ENCODE measurements around the gene MKNK2.
A peak's percentile ranks its signal among the peaks of the same experiment; 100 is the strongest.

Gene MKNK2

DNA sequence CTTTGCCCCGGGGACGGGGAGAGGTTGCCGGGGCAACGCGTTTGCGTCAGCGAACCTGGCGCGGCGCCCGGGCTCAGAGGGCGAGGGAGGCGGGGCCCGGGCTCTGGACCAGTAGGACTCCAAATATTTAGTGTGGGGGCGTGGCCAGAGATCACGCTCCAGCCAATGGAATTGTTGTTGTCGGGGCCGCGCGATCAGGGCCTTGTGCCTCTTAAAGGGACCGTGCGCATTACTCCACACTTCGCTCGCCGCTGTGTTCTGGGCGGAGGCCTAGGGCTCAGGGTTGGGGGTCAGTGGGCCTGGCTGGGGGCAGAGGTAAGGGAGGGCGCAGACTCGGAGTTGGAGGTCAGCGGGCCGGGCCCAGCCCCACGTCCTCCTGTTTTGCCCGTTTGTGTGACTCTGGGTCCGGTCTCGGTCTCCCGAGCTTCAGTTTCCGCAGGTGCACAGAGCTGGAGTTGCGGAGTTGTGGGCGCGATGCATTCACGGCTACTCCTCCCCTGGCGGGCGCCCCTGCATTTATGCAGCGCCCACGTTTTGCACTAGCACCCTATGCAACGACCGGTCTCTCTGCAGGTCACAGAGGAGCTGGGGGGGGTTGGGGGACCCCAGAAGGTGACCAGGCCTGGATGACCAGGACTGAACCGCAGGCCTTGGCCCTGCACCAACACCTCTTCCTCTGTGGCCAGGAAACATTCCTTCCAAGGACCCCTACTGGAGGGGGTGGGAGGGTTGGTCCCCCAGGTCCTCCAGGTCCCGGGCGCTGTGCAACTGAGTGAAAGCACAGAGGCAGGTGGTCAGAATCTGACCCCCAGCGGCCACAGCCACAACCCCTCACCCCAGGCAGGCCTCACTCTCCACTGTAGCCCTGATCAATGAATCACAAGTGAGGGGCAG is 10.7 kb upstream of the MKNK2 start:
- Histone ChIP-seq H3K27ac (peak overlapping the region; percentile 96), H3K36me3 (no peaks in the 10 kb centered on the region), H3K27me3 (ENCODE audit: insufficient read depth, low read depth, severe bottlenecking) (no peaks in the 10 kb centered on the region), H3K4me3 (ENCODE audit: low read depth, low read length) (peak overlapping the region; percentile 70), H3K9me3 (ENCODE audit: severe bottlenecking) (no peaks in the 10 kb centered on the region)
- DNase-seq, result peak; percentile 99
- TF ChIP-seq, protein P1, sequence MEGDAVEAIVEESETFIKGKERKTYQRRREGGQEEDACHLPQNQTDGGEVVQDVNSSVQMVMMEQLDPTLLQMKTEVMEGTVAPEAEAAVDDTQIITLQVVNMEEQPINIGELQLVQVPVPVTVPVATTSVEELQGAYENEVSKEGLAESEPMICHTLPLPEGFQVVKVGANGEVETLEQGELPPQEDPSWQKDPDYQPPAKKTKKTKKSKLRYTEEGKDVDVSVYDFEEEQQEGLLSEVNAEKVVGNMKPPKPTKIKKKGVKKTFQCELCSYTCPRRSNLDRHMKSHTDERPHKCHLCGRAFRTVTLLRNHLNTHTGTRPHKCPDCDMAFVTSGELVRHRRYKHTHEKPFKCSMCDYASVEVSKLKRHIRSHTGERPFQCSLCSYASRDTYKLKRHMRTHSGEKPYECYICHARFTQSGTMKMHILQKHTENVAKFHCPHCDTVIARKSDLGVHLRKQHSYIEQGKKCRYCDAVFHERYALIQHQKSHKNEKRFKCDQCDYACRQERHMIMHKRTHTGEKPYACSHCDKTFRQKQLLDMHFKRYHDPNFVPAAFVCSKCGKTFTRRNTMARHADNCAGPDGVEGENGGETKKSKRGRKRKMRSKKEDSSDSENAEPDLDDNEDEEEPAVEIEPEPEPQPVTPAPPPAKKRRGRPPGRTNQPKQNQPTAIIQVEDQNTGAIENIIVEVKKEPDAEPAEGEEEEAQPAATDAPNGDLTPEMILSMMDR (IDR thresholded peaks at IDR 0.05; ENCODE audit: low read depth, low read length), result peak; percentile 35; the same call in 1 of the 2 replicates

DNA sequence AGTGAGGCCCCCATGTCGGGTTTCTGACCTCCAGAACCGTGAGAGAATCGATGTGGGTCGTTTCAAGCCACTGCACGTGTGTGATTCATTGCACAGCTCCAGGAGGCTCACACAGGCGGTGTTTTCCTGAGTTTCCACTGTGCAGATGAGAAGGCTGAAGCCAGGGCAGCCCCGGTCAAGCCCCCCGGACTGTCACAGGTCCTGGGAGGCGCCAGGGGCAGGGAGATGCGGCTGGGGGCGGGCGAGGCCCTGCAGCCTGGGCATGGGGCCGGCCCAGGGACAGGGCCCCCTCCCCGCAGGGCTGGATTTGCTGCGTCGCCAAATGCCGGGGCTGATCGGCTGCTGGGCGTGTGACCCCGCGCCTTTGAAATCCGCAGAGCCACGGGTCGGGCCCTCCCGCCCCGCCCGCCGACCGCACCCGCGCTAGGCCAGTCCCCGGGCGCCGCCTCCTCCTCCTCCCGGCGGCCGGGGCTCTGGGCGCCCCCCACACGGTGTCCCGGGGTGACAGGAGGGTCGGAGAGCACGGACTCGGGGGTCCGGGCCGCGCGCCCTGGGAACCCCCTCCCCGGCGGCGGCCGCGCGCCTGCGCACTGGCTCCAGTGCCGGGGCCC is 9.9 kb upstream of the MKNK2 start:
- Histone ChIP-seq H3K9me3 (ENCODE audit: severe bottlenecking) (no peaks in the 10 kb centered on the region), H3K36me3 (no peaks in the 10 kb centered on the region), H3K27me3 (ENCODE audit: insufficient read depth, low read depth, severe bottlenecking) (no peaks in the 10 kb centered on the region), H3K4me3 (ENCODE audit: low read depth, low read length) (peak overlapping the region; percentile 51), H3K27ac (peak overlapping the region; percentile 96)
- peak; percentile 85 for DNase-seq
- TF ChIP-seq, protein P1 (IDR thresholded peaks at IDR 0.05; ENCODE audit: low read depth, low read length), result no peak

DNA sequence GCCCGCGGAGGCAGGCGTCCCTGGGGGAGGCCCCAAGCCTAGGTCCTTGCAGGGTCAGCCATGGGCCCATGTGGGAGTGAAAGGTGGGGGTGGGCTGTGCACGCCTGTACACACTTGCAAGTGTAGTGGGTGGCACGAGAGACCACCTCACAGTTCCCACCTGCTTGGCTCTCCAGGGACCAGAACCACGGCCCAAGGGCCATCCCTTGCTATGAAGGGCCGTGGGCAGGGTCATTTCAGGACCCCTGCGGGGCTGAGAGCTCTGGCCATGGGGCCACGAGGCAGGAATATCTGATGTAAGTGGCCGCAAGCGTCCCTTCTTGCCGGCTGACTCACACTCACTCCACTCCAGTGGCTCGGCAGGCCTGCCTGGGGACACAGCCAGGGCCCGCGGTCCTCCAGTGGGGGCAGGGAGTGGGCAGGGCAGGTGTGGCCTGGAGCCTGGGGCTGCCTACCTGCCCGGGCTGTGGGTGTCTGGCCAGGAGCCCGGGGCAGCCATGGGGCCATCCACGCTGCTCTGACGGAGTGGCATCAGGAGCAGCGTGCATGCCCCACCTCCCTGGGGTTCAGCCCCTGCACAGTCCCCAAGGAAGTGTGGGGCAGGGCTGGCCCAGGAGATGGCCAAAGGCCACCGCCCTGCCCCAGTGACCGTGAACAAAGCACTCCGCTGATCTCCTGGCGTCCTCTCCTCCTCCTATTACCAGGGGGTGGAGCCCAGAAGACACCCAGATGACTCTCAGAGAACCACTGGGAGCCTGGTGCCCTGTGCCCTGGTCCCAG is 8.6 kb upstream of the MKNK2 start:
- H3K27ac ChIP-seq, result peak overlapping the region; percentile 96
- peak; percentile 65 for DNase-seq
- H3K4me3 ChIP-seq (ENCODE audit: low read depth, low read length), result no peak overlapping the region
- no peaks in the 10 kb centered on the region for H3K36me3 ChIP-seq
- H3K27me3 ChIP-seq (ENCODE audit: insufficient read depth, low read depth, severe bottlenecking), result no peaks in the 10 kb centered on the region
- no peaks in the 10 kb centered on the region for H3K9me3 ChIP-seq (ENCODE audit: severe bottlenecking)
- TF ChIP-seq, protein P1 (IDR thresholded peaks at IDR 0.05; ENCODE audit: low read depth, low read length), result no peak

DNA sequence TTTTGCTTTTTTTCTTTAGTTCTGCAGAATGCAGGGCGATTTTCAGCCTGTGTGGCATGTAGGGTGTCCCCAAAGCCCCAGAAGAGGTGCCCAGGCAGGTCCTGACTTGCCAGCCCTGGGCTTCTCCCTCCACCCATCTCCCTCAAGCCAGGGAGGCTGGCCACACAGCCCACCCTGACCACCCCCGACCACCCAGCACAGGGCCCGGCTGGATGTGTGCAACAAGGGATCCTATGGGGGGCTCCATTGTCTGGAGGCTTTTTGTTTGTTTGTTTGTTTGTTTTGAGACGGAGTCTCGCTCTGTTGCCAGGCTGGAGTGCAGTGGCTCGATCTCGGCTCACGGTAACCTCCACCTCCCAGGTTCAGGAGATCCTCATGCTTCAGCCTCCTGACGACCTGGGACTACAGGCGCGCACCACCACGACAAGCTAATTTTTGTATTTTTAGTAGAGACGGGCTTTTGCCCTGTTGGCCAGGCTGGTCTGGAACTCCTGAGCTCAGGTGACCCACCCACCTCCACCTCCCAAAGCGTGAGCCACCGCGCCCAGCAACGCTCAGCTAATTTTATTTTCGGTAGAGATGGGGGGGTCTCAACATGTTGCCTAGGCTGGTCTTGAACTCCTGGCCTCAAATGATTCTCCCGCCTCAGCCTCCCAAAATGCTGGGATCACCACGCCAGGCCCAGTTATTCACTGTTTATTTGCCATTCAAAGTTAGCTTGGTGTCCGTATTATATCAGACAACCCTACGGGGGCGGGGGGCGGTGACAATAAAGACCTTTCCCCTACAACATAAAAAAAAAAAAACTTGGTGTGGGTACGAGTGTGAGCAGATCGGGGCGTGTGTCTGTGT is 7.8 kb upstream of the MKNK2 start:
- Histone ChIP-seq H3K27me3 (ENCODE audit: insufficient read depth, low read depth, severe bottlenecking) (no peaks in the 10 kb centered on the region), H3K9me3 (ENCODE audit: severe bottlenecking) (no peaks in the 10 kb centered on the region), H3K4me3 (ENCODE audit: low read depth, low read length) (no peak overlapping the region), H3K27ac (peak overlapping the region; percentile 96), H3K36me3 (no peaks in the 10 kb centered on the region)
- no peak for DNase-seq
- TF ChIP-seq, protein P1 (IDR thresholded peaks at IDR 0.05; ENCODE audit: low read depth, low read length), result no peak
